Spleen (tissue), 11 donors: ENCODE results near the gene TMEM182. TPM values are rescaled to one million over a fixed set of nuclear protein-coding genes. Genes with fewer than 3 reads are reported as not detected.

ENCODE experiments used
- DNase-seq: peaks from one replicate; pipeline ENCODE4 v3.0.0-alpha.2; 2020
- H3K27ac ChIP-seq, 8 donors: fragments of 200-600 bp; sonication (generic) in 7 of 8; 1 replicate in 4 of 8; 2 replicates in 4 of 8; pipeline versions ENCODE4 v1.5.0 to v1.8.0; 2016 to 2021; ENCODE audit warnings: inconsistent platforms in 4 of 8, mild to moderate bottlenecking in 4 of 8, moderate library complexity in 1 of 8
- H3K27me3 ChIP-seq, 7 donors: fragments of 200-600 bp; sonication (generic) in 6 of 7; replicated peaks in 1 of 7; 1 replicate in 4 of 7; 2 replicates in 3 of 7; pipeline versions ENCODE4 v1.5.0 to v1.8.0; 2016 to 2021; ENCODE audit warnings: inconsistent platforms in 3 of 7, mild to moderate bottlenecking in 1 of 7
- H3K36me3 ChIP-seq, 6 donors: fragments of 200-600 bp; sonication (generic) in 5 of 6; 1 replicate in 4 of 6; 2 replicates in 2 of 6; pipeline versions ENCODE4 v1.5.0 to v1.8.0; 2016 to 2021; ENCODE audit warnings: inconsistent platforms in 2 of 6
- H3K4me1 ChIP-seq, 6 donors: fragments of 200-600 bp; sonication (generic) in 5 of 6; 1 replicate in 3 of 6; 2 replicates in 3 of 6; pipeline versions ENCODE4 v1.5.0 to v1.8.0; 2016 to 2021; ENCODE audit warnings: inconsistent platforms in 3 of 6
- H3K4me3 ChIP-seq, 8 donors: fragments of 200-600 bp; sonication (generic) in 7 of 8; 1 replicate in 4 of 8; 2 replicates in 4 of 8; pipeline versions ENCODE4 v1.5.0 to v1.8.0; 2016 to 2021; ENCODE audit warnings: inconsistent platforms in 4 of 8, mild to moderate bottlenecking in 4 of 8, moderate library complexity in 2 of 8
- H3K9me3 ChIP-seq, 8 donors: fragments of 200-600 bp; sonication (generic) in 7 of 8; 1 replicate in 4 of 8; 2 replicates in 4 of 8; pipeline versions ENCODE4 v1.5.0 to v1.8.0; 2016 to 2021; ENCODE audit warnings: inconsistent platforms in 4 of 8
- POLR2A ChIP-seq, 3 donors: fragments of 450-650 bp; IDR thresholded peaks; one replicate each; pipeline ENCODE4 v1.5.1; 2017; ENCODE audit warnings: antibody characterized with exemption in 3 of 3, mild to moderate bottlenecking in 1 of 3
- POLR2AphosphoS5 ChIP-seq, 3 donors: sonication (generic); formaldehyde crosslinking; IDR thresholded peaks; one replicate each; pipeline ENCODE4 v1.5.1; 2017; ENCODE audit warnings: antibody characterized with exemption in 3 of 3
- WGBS, 5 donors: extraction: QIAGEN DNeasy Blood & Tissue Kit in 3 of 5; methylation state at CpG; one replicate each; pipeline versions ENCODE4 v1.1.5 to v1.1.7; 2013 to 2018; 5-methylcytosine and 5-hydroxymethylcytosine counted together
- intact Hi-C: fragments of 100-400 bp; cut with DNase I; formaldehyde crosslinking; loops from one replicate; pipeline ENCODE4 v1.15.0; 2023; ENCODE audit warnings: low total_unique reads
- polyA plus RNA-seq, 3 donors: library from polyadenylated mRNA; stranded (reverse); fragments of 200-250 nt; gene quantifications; one replicate each; pipeline ENCODE4 v1.2.1, GENCODE V29; 2013
- total RNA-seq, 7 donors: library from RNA; depleted of rRNA in 3 of 7; stranded (reverse); fragments of >200 nt in 3 of 7; fragmentation: NEBNext Ultra II Directional in 4 of 7; extraction: Animal tissue kit (Norgen Biotek cat#: 25700) in 4 of 7; gene quantifications; one replicate each; pipeline versions ENCODE4 v1.1.0 to v1.2.1, GENCODE V29; 2016 to 2021
- TF ChIP-seq, protein P1 (sequence below), 11 experiments: fragments of 200-600 bp in 7 of 11; fragments of 450-650 bp in 4 of 11; sonication (generic) in 4 of 11; IDR thresholded peaks in 8 of 11; conservative IDR thresholded peaks in 3 of 11; 1 replicate in 7 of 11; 2 replicates in 4 of 11; pipeline versions ENCODE4 v1.4.0 to v1.8.0; 2016 to 2021; ENCODE audit warnings: antibody characterized with exemption in 11 of 11, inconsistent platforms in 4 of 11, mild to moderate bottlenecking in 1 of 11
- donor health status: healthy with polysubstance abuse.
- donor health status: DM: no; HTN: no; CAD: no; lungs with moderate emphysema.
- donor health status: DM: no; HTN: no; CAD: no.
- donor health status: Bipolar disorder and iron deficiency.
- donor health status: healthy.
- donor health status: DM: no; HTN: no; CAD: no.
- donor health status: DM: yes; HTN: yes; CAD: no.

The TMEM182 gene
- total and polyA plus RNA-seq, 10 donors: 1.3 to 8.6 (median 3.2) TPM

DNA sequence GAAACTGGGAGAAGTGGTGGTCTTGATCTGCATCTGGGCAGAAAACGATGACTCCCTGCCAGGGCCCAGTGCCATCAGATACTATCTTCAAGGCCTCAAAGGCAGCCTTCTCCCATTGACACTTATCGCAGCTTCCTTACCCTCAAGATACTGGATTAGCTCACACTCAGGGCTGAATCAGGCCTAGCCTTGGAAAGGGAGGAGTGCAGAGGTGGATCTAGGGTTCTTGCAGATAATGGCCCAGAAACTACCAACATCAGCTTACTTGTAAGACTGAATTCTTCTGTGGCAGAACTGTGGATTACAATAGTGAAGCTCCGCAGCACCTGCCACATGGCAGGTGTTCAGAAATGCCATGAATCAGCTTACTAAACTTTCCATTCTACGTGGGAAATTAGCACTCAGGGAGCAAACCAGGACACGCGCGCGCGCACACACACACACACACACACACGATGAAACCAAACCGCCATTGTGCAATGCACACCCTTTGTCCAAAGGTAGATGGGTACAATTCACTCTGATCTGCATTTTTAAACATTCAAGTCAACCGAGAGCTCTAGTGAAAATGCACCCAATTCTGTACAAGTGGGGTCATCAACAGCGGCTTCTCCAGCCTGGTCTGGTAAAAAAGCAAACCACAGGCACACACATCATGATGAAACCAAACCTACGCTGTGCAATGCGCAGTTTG, 26.3 kb upstream of the TMEM182 start:
- TF ChIP-seq, protein P1, sequence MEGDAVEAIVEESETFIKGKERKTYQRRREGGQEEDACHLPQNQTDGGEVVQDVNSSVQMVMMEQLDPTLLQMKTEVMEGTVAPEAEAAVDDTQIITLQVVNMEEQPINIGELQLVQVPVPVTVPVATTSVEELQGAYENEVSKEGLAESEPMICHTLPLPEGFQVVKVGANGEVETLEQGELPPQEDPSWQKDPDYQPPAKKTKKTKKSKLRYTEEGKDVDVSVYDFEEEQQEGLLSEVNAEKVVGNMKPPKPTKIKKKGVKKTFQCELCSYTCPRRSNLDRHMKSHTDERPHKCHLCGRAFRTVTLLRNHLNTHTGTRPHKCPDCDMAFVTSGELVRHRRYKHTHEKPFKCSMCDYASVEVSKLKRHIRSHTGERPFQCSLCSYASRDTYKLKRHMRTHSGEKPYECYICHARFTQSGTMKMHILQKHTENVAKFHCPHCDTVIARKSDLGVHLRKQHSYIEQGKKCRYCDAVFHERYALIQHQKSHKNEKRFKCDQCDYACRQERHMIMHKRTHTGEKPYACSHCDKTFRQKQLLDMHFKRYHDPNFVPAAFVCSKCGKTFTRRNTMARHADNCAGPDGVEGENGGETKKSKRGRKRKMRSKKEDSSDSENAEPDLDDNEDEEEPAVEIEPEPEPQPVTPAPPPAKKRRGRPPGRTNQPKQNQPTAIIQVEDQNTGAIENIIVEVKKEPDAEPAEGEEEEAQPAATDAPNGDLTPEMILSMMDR (IDR thresholded peaks at IDR 0.05 in 8 of 11, conservative IDR thresholded peaks at IDR 0.05 in 3 of 11): no peak
- no peaks in the 10 kb centered on the region for H3K9me3 ChIP-seq
- peaks cover 0 to 23% (median 11%) of the 10 kb centered on the region in 6 donors for H3K36me3 ChIP-seq
- DNase-seq: no peak
- intact Hi-C loops: no loop called here
- H3K27ac ChIP-seq: peak overlapping the region in 6 of 8 donors; percentile 80 to 90 (median 86)
- peaks cover 11 to 45% (median 26%) of the 10 kb centered on the region in 6 donors for H3K4me1 ChIP-seq
- 66 to 83% (median 75%) methylated on average over 14 to 15 of the region's 15 CpGs for WGBS, 5 donors
- peak overlapping the region; percentile 51 to 88 (median 80) for H3K4me3 ChIP-seq
- no peaks in the 10 kb centered on the region for H3K27me3 ChIP-seq

DNA sequence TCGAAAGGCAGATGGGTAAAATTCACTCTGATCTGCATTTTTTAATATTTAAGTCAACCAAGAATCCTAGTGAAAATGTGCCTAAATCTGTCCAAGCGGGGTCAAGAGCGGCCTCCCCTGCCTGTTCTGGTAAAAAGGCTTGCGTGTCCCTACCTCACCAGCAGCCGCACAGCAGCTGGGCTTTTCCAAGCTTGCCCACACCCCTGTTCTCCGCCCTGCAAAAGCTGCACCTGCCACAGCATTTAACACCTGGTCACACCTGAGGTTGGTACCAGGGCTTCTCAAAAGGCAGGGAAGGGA, 25.8 kb upstream of the TMEM182 start:
- H3K4me3 ChIP-seq: peak overlapping the region; percentile 51 to 88 (median 80)
- H3K27me3 ChIP-seq: no peaks in the 10 kb centered on the region
- H3K4me1 ChIP-seq: peaks cover 11 to 45% (median 26%) of the 10 kb centered on the region in 6 donors
- H3K36me3 ChIP-seq: peaks cover 0 to 18% (median 10%) of the 10 kb centered on the region in 6 donors
- TF ChIP-seq, protein P1 (IDR thresholded peaks at IDR 0.05 in 8 of 11, conservative IDR thresholded peaks at IDR 0.05 in 3 of 11): no peak
- TF ChIP-seq POLR2AphosphoS5 (IDR thresholded peaks at IDR 0.05) (no peak), POLR2A (IDR thresholded peaks at IDR 0.05) (no peak)
- no peak for DNase-seq
- WGBS, 5 donors: 27 to 42% (median 32%) methylated on average over 6 of the region's 6 CpGs
- H3K9me3 ChIP-seq: no peaks in the 10 kb centered on the region
- H3K27ac ChIP-seq: peak overlapping the region in 7 of 8 donors; percentile 80 to 90 (median 83)
- intact Hi-C loops: no loop called here

DNA sequence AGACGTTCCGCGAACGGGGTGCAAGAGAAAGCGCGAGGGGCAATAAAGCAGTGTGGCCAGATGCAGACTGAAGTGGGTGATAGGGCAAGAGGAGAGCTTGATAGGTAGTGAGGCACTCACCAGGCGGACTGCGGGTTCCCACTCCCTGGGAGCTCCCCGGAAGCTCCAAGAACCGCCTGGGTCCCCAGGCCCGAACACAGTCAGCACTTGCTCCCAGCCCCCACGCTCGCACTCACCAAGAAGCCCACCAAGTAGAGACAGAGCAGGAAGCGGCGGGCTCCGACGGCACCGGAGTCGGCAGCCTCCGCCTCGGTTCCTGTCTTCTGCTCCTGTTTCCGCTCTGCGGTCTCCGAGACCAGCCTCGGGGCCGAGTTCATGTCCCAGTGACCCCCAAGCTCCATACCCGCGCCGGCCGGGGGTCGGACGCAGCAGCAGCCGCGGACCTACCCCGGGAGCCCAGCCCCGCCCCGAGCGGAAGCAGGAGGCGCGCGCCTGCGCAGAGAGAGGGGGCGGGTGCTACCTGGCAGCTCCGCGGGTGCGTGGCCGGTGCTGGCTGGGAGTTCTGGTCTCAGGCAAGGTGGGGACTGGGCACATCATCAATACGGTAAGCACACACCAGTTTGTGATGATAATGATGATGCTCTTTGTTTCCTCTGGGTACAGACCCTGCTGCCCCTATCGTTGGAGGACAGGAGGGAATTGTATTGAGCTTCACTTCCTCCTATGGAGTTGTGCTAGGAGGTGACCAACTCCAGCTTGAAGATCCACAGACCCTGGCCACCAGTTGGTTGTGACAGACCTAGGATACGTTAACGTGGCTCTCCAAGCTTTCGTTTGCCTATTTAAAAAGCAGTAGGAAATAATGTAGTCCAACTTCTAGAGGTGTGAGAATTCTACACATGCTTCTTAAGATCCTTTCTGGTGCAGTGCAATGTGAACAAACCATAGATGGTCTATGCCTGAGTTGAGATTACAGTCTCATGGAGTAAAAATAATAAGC, 25.1 kb upstream of the TMEM182 start:
- peak; percentile 97 for DNase-seq
- Histone ChIP-seq H3K36me3 (peaks cover 0 to 11% (median 4%) of the 10 kb centered on the region in 6 donors), H3K4me1 (peaks cover 11 to 45% (median 26%) of the 10 kb centered on the region in 6 donors), H3K27me3 (no peaks in the 10 kb centered on the region), H3K27ac (peak overlapping the region; percentile 71 to 90 (median 82)), H3K4me3 (peak overlapping the region; percentile 51 to 88 (median 80)), H3K9me3 (no peaks in the 10 kb centered on the region)
- intact Hi-C loops: no loop called here
- TF ChIP-seq POLR2A (IDR thresholded peaks at IDR 0.05) (peak in 2 of 3 donors; percentile 68 to 85), POLR2AphosphoS5 (IDR thresholded peaks at IDR 0.05) (peak; percentile 94 to 95 (median 95))
- TF ChIP-seq, protein P1 (IDR thresholded peaks at IDR 0.05 in 8 of 11, conservative IDR thresholded peaks at IDR 0.05 in 3 of 11): no peak
- 0 to 2% (median 0%) methylated on average over 10 to 52 of the region's 52 CpGs for WGBS, 5 donors
